SK-N-SH treated with all-trans-retinoic acid at 6 μM for 48 hours (cell line): ENCODE measurements around the gene RAPGEF5.

Source experiments
- ARNTL ChIP-seq: fragments of 450-650 bp; formaldehyde crosslinking; IDR thresholded peaks from 2 replicates; pipeline ENCODE4 v1.5.0; 2020; ENCODE audit warnings: low read depth, mild to moderate bottlenecking, moderate library complexity, borderline replicate concordance
- BACH2 ChIP-seq: fragments of 250-450 bp; sonication (Bioruptor Pico); IDR thresholded peaks from 2 replicates; pipeline ENCODE4 v1.9.0; 2021; ENCODE audit warnings: mild to moderate bottlenecking, borderline replicate concordance
- ESRRG ChIP-seq: fragments of 250-450 bp; sonication (Bioruptor Pico); IDR thresholded peaks from 2 replicates; pipeline ENCODE4 v1.6.1; 2021; ENCODE audit warnings: mild to moderate bottlenecking
- ISL1 ChIP-seq: fragments of 250-450 bp; sonication (Bioruptor Pico); IDR thresholded peaks from 2 replicates; pipeline ENCODE4 v2.1.2; 2022; ENCODE audit warnings: mild to moderate bottlenecking, moderate library complexity
- POU6F1 ChIP-seq: fragments of 250-450 bp; sonication (Bioruptor Pico); IDR thresholded peaks from 2 replicates; pipeline ENCODE4 v1.8.0; 2021; ENCODE audit warnings: low read depth, mild to moderate bottlenecking, moderate library complexity, borderline replicate concordance
- RARB ChIP-seq: fragments of 250-450 bp; sonication (Bioruptor Pico); IDR thresholded peaks from 2 replicates; pipeline ENCODE4 v1.8.0; 2021; ENCODE audit warnings: mild to moderate bottlenecking, moderate library complexity
- SNAI2 ChIP-seq: fragments of 250-450 bp; sonication (Bioruptor Pico); IDR thresholded peaks from 2 replicates; pipeline ENCODE4 v1.5.0; 2020; ENCODE audit warnings: mild to moderate bottlenecking, moderate library complexity
- TOX ChIP-seq: fragments of 250-450 bp; sonication (Bioruptor Pico); IDR thresholded peaks from 2 replicates; pipeline ENCODE4 v1.8.0; 2021; ENCODE audit warnings: mild to moderate bottlenecking, moderate library complexity, borderline replicate concordance
- ZC3H10 ChIP-seq: fragments of 250-450 bp; sonication (Bioruptor Pico); IDR thresholded peaks from 2 replicates; pipeline ENCODE4 v1.5.1; 2021; ENCODE audit warnings: mild to moderate bottlenecking, moderate library complexity
- ZFP3 ChIP-seq: fragments of 250-450 bp; sonication (Bioruptor Pico); IDR thresholded peaks from 2 replicates; pipeline ENCODE4 v1.5.0; 2020; ENCODE audit warnings: mild to moderate bottlenecking, moderate library complexity
- ZFP30 ChIP-seq: fragments of 450-650 bp; formaldehyde crosslinking; IDR thresholded peaks from 2 replicates; pipeline ENCODE4 v1.5.0; 2022; ENCODE audit warnings: mild to moderate bottlenecking, moderate library complexity
- ZNF8 ChIP-seq: fragments of 450-650 bp; formaldehyde crosslinking; IDR thresholded peaks from 2 replicates; pipeline ENCODE4 v1.5.0; 2020; ENCODE audit warnings: mild to moderate bottlenecking, moderate library complexity
- TF ChIP-seq, protein P1 (sequence below): fragments of 250-450 bp; sonication (Bioruptor Pico); IDR thresholded peaks from 2 replicates; pipeline ENCODE4 v1.5.0; 2020; ENCODE audit warnings: mild to moderate bottlenecking, moderate library complexity

DNA sequence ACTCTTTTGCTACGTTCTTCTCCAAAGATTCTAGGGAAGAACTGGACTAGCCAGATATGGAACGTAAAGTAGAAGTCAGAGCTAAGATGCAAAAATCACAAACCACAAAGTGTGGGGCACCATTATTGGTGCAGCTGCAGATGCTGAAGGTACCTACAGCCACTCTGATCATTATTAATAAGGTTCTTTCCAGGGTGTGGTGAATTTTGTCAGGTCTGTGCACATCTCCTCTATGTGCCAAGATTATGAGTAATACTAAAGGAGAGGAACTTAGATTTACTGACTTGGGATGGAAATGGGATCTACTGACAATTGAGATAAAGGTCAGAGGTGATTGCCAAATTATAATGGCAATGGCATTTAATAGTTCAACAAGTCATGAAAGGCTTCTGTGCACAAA is 148.2 kb downstream of the RAPGEF5 start:
- TF ChIP-seq BACH2 (CRISPR knock-in tag) (no peak), ZFP3 (CRISPR knock-in tag) (no peak), ZNF8 (CRISPR knock-in tag) (no peak), ISL1 (CRISPR knock-in tag) (no peak; the same call in 1 of the 2 replicates), ESRRG (no peak), TOX (CRISPR knock-in tag) (no peak), ARNTL (CRISPR knock-in tag) (no peak), POU6F1 (CRISPR knock-in tag) (no peak), RARB (CRISPR knock-in tag) (no peak), ZC3H10 (CRISPR knock-in tag) (no peak), SNAI2 (no peak), ZFP30 (CRISPR knock-in tag) (no peak)
- TF ChIP-seq, protein P1, sequence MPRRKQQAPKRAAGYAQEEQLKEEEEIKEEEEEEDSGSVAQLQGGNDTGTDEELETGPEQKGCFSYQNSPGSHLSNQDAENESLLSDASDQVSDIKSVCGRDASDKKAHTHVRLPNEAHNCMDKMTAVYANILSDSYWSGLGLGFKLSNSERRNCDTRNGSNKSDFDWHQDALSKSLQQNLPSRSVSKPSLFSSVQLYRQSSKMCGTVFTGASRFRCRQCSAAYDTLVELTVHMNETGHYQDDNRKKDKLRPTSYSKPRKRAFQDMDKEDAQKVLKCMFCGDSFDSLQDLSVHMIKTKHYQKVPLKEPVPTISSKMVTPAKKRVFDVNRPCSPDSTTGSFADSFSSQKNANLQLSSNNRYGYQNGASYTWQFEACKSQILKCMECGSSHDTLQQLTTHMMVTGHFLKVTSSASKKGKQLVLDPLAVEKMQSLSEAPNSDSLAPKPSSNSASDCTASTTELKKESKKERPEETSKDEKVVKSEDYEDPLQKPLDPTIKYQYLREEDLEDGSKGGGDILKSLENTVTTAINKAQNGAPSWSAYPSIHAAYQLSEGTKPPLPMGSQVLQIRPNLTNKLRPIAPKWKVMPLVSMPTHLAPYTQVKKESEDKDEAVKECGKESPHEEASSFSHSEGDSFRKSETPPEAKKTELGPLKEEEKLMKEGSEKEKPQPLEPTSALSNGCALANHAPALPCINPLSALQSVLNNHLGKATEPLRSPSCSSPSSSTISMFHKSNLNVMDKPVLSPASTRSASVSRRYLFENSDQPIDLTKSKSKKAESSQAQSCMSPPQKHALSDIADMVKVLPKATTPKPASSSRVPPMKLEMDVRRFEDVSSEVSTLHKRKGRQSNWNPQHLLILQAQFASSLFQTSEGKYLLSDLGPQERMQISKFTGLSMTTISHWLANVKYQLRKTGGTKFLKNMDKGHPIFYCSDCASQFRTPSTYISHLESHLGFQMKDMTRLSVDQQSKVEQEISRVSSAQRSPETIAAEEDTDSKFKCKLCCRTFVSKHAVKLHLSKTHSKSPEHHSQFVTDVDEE (CRISPR knock-in tag): no peak
